Right cardiac atrium (tissue), 5 donors: ENCODE measurements around the gene HTRA1. TPM values are rescaled to one million over a fixed set of nuclear protein-coding genes. Genes with fewer than 3 reads are reported as not detected.

ENCODE experiments used
- ATAC-seq, 2 donors: fragments of 200-7000 bp; cut with Tn5 transposase; one replicate each; pipeline versions ENCODE4 v1.8.0 to v1.9.1; 2020; ENCODE audit warnings: moderate library complexity in 2 of 2, mild to moderate bottlenecking in 1 of 2
- DNase-seq, 3 donors: peaks; one replicate each; pipeline ENCODE4 v3.0.0-alpha.2; 2020
- H3K27ac ChIP-seq: one replicate; pipeline ENCODE4 v1.5.1; 2013; ENCODE audit warnings: mild to moderate bottlenecking, low read length, control low read depth, moderate library complexity
- H3K27me3 ChIP-seq: one replicate; pipeline ENCODE4 v1.6.1; 2013; ENCODE audit not compliant: control insufficient read depth, insufficient read depth
- H3K4me1 ChIP-seq: one replicate; pipeline ENCODE4 v1.6.1; 2013; ENCODE audit warnings: low read length; ENCODE audit not compliant: control insufficient read depth, insufficient read depth
- H3K4me3 ChIP-seq: one replicate; pipeline ENCODE4 v1.5.1; 2013; ENCODE audit warnings: low read length, control low read depth
- H3K9me3 ChIP-seq: one replicate; pipeline ENCODE4 v1.6.1; 2013; ENCODE audit warnings: low read length; ENCODE audit not compliant: control insufficient read depth
- WGBS: extraction: QIAGEN DNeasy Blood & Tissue Kit; methylation state at CpG from one replicate; pipeline ENCODE4 v1.1.7; 2013; 5-methylcytosine and 5-hydroxymethylcytosine counted together
- intact Hi-C, 4 donors: fragments of 100-400 bp; cut with DNase I; formaldehyde crosslinking; loops; one replicate each; pipeline versions ENCODE4 v1.11.0 to v1.14.0; 2022 to 2023
- polyA plus RNA-seq: library from polyadenylated mRNA; stranded (reverse); fragments of 200-250 nt; gene quantifications from one replicate; pipeline ENCODE4 v1.2.3, GENCODE V29; 2013
- total RNA-seq, 4 donors: library from RNA; stranded (reverse); fragmentation: NEBNext Ultra II Directional; extraction: Animal tissue kit (Norgen Biotek cat#: 25700); gene quantifications; one replicate each; pipeline ENCODE4 v1.2.1, GENCODE V29; 2021
- donor health status: healthy with polysubstance abuse.
- donor health status: DM: no; HTN: yes; CAD: no.
- donor health status: DM: no; HTN: no; CAD: no.
- donor health status: DM: no; HTN: yes; CAD: no; lungs with severe emphysema.
- donor health status: DM: yes; HTN: yes; CAD: no.

The HTRA1 gene
- total and polyA plus RNA-seq, 5 donors: 40.5 to 49.7 (median 45.0) TPM

GRCh38 chr10:122505885-122506645, 44.7 kb downstream of the HTRA1 start:
- Histone ChIP-seq H3K27me3 (no peaks in the 10 kb centered on the region), H3K9me3 (no peaks in the 10 kb centered on the region), H3K4me3 (no peak overlapping the region), H3K27ac (no peak overlapping the region), H3K4me1 (peaks cover 7% of the 10 kb centered on the region)
- intact Hi-C loops: no loop called here
- no peak for DNase-seq
- no peak for ATAC-seq
- WGBS: 90% methylated on average over 15 of the region's 15 CpGs

GRCh38 chr10:122507616-122508015, 46.3 kb downstream of the HTRA1 start:
- intact Hi-C loops: no loop called here
- DNase-seq: no peak
- peaks cover 7% of the 10 kb centered on the region for H3K4me1 ChIP-seq
- 76% methylated on average over 3 of the region's 3 CpGs for WGBS
- no peaks in the 10 kb centered on the region for H3K27me3 ChIP-seq
- H3K9me3 ChIP-seq: no peaks in the 10 kb centered on the region
- no peak overlapping the region for H3K27ac ChIP-seq
- no peak for ATAC-seq
- H3K4me3 ChIP-seq: no peak overlapping the region

- Histone ChIP-seq H3K9me3 (no peaks in the 10 kb centered on the region), H3K27me3 (no peaks in the 10 kb centered on the region), H3K27ac (no peak overlapping the region), H3K4me3 (no peak overlapping the region), H3K4me1 (peaks cover 7% of the 10 kb centered on the region)
- intact Hi-C loops: no loop called here
- no peak for ATAC-seq
- 83% methylated on average over 5 of the region's 5 CpGs for WGBS
- no peak for DNase-seq
Measured at GRCh38 chr10:122508021-122508420, 46.7 kb downstream of the HTRA1 start.

- H3K4me1 ChIP-seq: peaks cover 5% of the 10 kb centered on the region
- no peaks in the 10 kb centered on the region for H3K9me3 ChIP-seq
- intact Hi-C loops: no loop called here
- no peak overlapping the region for H3K4me3 ChIP-seq
- 87% methylated on average over 11 of the region's 11 CpGs for WGBS
- no peak for DNase-seq
- H3K27ac ChIP-seq: no peak overlapping the region
- H3K27me3 ChIP-seq: no peaks in the 10 kb centered on the region
- ATAC-seq: no peak
Measured at GRCh38 chr10:122509323-122509722, 48.0 kb downstream of the HTRA1 start.

- Histone ChIP-seq H3K4me1 (no peaks in the 10 kb centered on the region), H3K4me3 (no peak overlapping the region), H3K27ac (no peak overlapping the region), H3K9me3 (no peaks in the 10 kb centered on the region), H3K27me3 (no peaks in the 10 kb centered on the region)
- no peak for DNase-seq
- WGBS: 91% methylated on average over 11 of the region's 11 CpGs
- ATAC-seq: no peak
- intact Hi-C loops: no loop called here
Measured at GRCh38 chr10:122510326-122510725, 49.0 kb downstream of the HTRA1 start.

- intact Hi-C loops: no loop called here
- H3K27me3 ChIP-seq: no peaks in the 10 kb centered on the region
- H3K27ac ChIP-seq: no peak overlapping the region
- H3K9me3 ChIP-seq: no peaks in the 10 kb centered on the region
- DNase-seq (no peak), ATAC-seq (no peak)
- no peaks in the 10 kb centered on the region for H3K4me1 ChIP-seq
- H3K4me3 ChIP-seq: no peak overlapping the region
- 95% methylated on average over 3 of the region's 3 CpGs for WGBS
Measured at GRCh38 chr10:122510736-122511135, 49.4 kb downstream of the HTRA1 start.

GRCh38 chr10:122513053-122513452, 51.7 kb downstream of the HTRA1 start:
- DNase-seq: no peak
- H3K4me3 ChIP-seq: no peak overlapping the region
- H3K4me1 ChIP-seq: no peaks in the 10 kb centered on the region
- H3K9me3 ChIP-seq: no peaks in the 10 kb centered on the region
- ATAC-seq: no peak
- H3K27ac ChIP-seq: no peak overlapping the region
- intact Hi-C loops: no loop called here
- H3K27me3 ChIP-seq: no peaks in the 10 kb centered on the region
- 88% methylated on average over 4 of the region's 4 CpGs for WGBS

- Histone ChIP-seq H3K4me3 (no peak overlapping the region), H3K4me1 (no peaks in the 10 kb centered on the region), H3K9me3 (no peaks in the 10 kb centered on the region), H3K27me3 (no peaks in the 10 kb centered on the region), H3K27ac (no peak overlapping the region)
- DNase-seq (peak in 1 of 3 donors; percentile 59), ATAC-seq (no peak)
- 88% methylated on average over 22 of the region's 22 CpGs for WGBS
- intact Hi-C loops: no loop called here
Measured at GRCh38 chr10:122514045-122514840, 52.9 kb downstream of the HTRA1 start.

- 60% methylated on average over 5 of the region's 5 CpGs for WGBS
- Histone ChIP-seq H3K9me3 (no peaks in the 10 kb centered on the region), H3K27me3 (no peaks in the 10 kb centered on the region), H3K4me1 (no peaks in the 10 kb centered on the region), H3K27ac (peak overlapping the region; percentile 25), H3K4me3 (no peak overlapping the region)
- intact Hi-C loops: no loop called here
- ATAC-seq: peak; percentile 72 to 81
- DNase-seq: peak in 1 of 3 donors; percentile 58
Measured at GRCh38 chr10:122515022-122515424, 53.7 kb downstream of the HTRA1 start.

- peak; percentile 57 to 78 (median 72) for DNase-seq
- WGBS: 76% methylated on average over 16 of the region's 16 CpGs
- Histone ChIP-seq H3K9me3 (no peaks in the 10 kb centered on the region), H3K4me3 (no peak overlapping the region), H3K4me1 (no peaks in the 10 kb centered on the region), H3K27me3 (no peaks in the 10 kb centered on the region), H3K27ac (peak overlapping the region; percentile 6)
- ATAC-seq: peak; percentile 63 to 68
- intact Hi-C loops: no loop called here
Measured at GRCh38 chr10:122515588-122516231, 54.4 kb downstream of the HTRA1 start.

GRCh38 chr10:122516734-122517133, 55.4 kb downstream of the HTRA1 start:
- H3K9me3 ChIP-seq: no peaks in the 10 kb centered on the region
- DNase-seq (no peak), ATAC-seq (no peak)
- intact Hi-C loops: no loop called here
- no peaks in the 10 kb centered on the region for H3K4me1 ChIP-seq
- H3K27ac ChIP-seq: no peak overlapping the region
- WGBS: 76% methylated on average over 4 of the region's 4 CpGs
- no peak overlapping the region for H3K4me3 ChIP-seq
- H3K27me3 ChIP-seq: no peaks in the 10 kb centered on the region
